NCI-H526 (cell line): ENCODE results near the gene PTAFR.

Experiments
- DNase-seq, 2 experiments: peaks; one replicate each; lab custom pipeline; 2025; lab: John Stamatoyannopoulos, UW

Gene PTAFR

DNA sequence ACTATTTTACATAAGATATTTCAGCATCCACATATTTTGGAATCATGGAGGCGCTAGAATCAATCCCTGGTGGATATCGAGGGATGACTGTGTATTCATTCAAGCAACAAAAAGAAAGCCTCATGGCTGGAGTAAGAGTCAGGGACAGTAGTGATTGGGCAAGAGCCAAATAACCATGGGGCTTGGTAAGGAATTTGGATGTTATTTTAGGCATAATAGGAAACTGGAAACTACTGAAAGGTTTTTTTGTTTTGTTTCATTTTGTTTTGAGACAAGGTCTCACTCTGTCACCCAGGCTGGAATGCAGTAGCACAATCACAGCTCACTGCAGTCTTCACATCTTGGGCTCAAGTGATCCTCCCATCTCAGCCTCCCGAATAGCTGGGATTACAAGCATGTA is 54.3 kb downstream of the PTAFR start:
- DNase-seq, result peak in 1 of 2 experiments; percentile 83

DNA sequence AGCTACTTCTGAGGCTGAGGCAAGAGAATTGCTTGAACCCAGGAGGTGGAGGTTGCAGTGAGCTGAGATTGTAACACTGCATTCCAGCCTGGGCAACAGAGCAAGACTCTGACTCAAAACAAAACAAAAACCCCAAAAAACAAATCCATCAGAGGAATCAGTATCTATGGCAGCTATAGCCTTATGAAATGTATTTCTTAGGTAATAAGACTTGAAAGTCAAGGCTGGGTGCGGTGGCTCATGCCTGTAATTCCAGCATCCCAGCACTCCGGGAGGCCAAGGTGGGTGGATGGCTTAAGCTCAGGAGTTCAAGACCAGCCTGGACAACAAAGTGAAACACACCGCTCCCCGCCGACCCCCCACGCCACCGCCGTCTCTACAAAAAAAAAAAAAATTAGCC is 56.9 kb downstream of the PTAFR start:
- no peak for DNase-seq

DNA sequence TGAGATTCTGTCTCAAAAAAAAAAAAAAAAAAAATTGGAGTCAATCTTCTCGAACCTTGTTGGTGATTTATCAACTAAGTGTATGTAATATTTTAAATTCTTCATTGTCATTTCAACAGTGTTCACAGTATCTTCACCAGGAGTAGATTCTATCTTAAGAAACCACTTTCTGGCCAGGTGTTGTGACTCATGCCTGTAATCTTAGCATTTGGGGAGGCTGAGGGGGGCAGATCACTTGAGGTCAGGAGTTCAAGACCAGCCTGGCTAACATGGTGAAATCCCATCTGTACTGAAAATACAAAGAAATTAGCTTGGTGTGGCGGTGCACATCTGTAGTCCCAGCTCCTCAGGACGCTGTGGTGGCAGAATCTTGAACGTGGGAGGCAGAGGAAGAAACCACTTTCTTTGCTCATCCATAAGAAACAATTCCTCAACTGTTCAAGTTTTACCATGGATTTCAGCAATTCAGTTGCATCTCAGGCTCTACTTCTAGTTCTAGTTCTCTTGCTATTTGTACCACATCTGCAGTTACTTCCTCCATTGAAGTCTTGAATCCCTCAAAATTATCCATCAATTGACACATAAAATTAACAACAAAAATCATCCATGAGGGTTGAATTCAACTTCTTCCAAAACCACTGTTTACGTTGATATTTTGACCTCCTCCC is 57.7 kb downstream of the PTAFR start:
- DNase-seq, result no peak

DNA sequence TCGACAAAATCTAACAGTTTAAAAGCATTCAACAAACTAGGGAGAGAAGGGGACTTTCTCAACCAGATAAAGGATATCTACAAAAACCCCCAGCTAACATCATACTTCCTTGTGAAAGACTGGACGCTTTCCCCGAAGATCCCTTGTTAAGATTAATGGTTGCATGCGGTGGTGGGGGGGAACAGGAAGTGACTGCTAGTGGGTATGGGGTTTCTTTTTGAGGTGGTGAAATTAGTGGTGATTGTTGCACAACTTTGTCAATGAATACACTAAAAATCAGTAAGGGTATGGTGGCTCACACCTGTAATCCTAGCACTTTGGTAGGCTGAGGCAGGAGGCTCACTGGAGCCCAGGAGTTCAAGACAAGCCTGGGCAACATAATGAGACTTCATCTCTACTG is 61.2 kb downstream of the PTAFR start:
- DNase-seq, result no peak

DNA sequence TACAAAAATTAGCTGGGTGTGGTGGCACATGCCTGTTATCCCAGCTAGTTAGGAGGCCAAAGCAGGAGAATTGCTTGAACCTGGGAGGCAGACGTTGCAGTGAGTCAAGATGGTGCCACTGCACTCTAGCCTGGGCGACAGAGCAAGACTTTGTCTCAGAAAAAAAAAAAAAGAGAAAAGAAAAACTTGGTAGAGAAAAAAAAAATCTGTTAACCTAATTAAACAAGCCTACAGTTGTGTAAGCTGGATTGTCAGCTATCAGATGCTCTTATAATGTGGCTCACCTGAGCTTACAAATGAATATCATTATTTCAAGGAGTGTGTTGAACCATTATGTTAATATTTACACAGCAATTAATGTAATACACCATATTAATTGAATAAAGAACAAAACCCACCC is 61.6 kb downstream of the PTAFR start:
- DNase-seq, result no peak

DNA sequence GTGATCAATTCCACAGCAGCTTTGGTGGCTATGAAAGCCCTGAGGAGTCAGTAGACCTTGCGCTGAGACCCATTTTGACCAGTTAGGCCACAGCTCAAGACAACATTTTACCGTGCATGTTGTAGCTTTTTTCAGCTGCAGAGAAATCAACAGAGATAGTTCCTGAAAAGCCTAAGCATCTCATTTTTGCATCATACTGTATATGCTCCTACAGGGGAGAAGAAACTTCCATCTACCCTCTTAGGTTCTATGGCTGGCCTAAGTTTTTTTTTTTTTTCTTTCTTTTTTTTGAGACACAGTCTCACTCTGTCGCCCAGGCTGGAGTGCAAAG is 63.3 kb downstream of the PTAFR start:
- no peak for DNase-seq

DNA sequence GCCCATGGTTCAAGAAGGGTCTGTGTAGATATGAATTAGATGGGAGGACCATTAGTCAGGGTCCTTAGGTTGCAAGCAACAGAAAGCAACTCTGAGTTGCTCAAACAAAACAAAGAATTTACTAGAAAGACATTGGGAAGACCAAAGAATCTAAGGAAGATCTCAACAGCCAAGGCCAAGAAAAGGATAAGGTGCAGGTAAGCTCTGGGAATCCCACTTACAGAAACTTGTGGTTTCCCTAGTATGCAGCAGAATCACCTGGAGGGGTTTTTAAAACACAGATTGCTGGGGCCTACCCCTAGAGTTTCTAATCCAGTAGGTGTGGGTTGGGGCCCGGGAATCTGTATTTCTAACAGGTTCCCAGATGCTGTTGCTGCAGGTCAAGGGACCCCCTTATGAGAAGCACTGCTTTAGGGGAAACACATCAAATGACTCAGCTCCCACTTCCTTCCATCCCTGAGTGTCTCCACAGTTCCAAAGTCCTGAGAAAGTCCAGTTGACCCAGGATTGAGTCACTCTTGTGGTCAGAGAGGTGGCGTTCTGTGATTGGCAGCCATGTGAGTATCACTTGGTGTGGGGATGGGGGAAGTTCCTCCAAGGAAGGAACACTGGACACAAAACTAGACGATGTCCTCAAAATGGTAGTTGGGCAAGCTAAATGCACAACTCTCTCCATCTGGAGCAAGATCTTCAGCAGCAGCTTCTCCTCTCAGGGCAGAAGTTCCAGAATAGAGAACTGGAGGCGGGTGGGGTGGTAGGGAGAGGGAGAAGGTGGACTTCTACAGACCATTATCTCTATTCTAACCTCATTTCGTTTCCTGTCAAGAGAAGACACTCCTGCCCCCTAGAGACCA is 63.9 kb downstream of the PTAFR start:
- DNase-seq, result peak in 1 of 2 experiments; percentile 53

DNA sequence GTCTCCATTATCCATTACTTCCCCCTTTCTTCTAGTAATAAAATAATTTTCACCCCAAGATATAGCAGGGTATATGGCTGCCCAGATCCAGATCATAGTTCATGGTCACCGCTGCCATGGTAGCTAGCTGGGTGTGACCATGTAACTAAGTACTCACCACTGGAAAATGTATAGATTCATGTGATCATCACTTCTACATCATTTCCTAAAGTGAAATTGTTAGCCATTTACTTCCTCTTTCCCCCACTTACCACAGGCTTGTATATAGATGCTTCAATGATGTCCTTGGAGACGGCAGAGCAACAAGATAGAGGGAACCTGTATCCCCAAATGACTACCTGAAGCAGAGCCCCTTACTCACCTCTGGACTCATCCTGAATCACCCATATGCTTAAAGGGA is 65.3 kb downstream of the PTAFR start:
- no peak for DNase-seq

DNA sequence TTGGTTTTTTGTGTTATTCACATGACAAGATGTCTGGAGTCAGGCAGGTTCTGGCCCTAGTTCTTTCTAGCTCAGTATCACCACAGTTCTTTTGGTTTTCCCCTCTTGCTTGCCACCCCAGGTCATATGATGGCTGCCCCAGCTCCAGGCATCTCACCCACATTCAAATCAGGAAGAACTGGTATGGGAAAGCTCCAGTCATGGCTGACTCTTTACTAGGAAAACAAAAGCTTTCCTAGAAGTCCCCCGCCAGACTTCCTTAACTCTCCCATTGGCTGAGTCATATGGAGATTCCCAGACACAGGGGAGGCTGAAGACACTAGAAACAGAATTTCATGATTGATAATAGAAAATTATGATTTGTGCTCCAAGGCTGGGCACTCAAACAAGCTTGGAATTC is 65.9 kb downstream of the PTAFR start:
- no peak for DNase-seq

DNA sequence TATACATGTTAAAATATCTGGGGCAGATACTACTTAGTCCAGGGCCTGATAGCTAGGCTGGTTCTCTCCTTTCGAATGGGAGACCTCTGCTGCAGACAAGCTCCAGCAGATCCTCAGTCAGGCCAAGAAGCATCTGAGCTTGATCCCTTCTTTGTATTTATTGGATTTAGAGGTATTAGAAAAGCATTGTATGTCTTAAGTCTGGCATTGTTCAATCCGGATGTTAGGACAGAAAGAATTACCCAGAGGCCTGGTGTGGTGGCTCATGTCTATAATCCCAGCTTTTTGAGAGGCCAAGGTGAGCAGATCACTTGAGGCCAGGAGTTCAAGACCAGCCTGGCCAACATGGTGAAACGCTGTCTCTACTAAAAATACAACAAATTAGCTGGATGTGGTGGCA is 66.9 kb downstream of the PTAFR start:
- DNase-seq, result no peak

DNA sequence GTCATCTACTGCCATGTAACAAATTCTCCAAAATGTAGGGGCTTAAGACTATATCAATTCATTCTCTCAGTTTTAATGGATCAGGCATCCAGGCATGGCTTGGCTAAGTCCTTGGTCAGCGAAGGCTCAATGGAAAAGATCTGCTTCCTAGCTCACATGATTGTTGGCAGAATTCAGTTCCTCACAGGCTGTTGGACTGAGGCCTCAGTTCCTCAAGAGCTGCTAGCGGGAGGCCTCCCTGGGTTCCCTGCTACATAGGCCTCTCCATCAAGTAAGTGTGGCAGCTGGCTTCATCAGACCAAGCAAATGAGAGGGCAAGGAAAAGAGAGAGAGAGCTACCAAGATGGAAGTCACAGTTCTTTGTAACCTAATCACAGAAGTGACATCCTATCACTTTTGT is 68.5 kb downstream of the PTAFR start:
- DNase-seq, result no peak

DNA sequence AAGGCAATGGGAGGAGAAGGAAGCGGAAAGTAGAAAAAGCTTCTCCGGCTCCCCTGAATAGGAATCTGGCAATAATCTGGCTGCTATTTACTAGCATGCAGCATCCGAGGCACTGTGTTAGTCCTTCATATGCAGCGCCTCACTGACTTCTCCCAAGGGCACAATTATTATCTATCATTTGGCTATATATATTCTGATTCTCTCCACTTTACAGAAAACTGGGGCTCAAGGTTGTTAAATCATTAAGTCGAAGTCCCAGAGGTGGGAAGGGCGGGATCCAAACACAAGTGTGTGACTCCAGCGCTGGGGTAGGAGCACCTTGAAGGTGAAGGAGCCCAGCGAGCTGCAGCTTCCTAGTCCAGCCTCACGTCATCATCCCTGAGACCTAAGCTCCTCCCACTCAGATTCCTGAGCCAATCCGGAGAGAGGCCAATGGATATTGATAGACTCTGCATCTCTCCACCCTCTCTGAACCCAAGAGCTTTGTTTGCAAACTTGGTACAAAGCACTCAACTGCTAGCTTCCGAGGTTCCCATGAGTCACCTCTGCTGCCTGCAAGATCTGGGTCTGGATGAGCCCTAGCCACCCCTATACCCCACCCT is 71.5 kb downstream of the PTAFR start:
- peak in 1 of 2 experiments; percentile 41 for DNase-seq

DNA sequence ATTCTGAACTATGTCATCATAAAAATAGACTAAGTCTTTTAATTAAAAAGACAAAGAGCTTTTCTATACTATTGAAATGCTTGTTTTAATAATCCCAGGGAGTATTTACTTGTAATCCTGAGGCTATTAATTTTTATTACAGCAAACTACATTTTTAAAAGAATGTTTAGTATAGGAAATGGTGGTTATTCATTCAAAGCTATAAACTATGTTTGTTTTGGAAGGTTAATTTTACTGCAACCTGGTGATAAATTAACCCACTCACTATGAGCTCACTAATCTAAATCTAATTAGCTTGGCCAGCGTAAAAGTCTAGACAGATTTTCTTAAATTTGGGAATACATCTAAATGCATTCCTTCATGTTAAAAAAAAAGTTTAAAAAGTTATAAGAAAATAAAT is 74.3 kb downstream of the PTAFR start:
- no peak for DNase-seq

DNA sequence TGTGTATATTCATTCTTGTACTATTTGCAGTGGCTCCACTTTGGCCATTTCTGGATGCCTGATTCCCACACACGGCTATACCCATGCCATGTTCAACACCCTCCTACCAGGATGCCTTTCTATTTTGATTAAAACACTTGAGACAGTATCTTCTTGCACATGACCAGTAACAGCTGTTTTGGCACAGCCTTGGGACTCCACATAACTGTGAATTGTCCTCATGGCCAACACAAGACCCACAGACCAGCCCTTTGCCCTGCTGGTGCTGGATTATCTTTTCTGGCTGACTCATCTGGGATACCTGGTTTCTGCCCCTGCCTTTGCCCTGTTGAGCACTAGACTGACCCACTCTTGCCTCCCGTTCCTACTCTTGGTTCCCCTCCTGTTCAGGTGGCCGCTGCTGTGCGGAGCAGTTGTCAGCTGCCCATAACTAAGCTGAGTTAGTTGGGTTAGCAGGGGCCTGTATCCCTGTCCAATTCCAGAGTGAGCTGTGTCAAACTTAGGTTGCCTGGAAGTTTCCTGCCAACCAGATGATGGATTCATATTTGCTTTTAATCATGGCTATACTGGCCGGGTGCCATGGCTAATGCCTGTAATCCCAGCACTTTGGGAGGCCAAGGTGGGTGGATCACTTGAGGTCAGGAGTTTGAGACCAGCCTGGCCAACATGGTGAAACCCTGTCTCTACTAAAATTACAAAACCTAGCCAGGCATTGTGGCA is 77.3 kb downstream of the PTAFR start:
- DNase-seq, result no peak
